ENCODE measurements around the gene TMEM17.

TMEM17 gene

GRCh38 chr2:62455957-62456692, 49.9 kb downstream of the TMEM17 start:
- DNase-seq (ENCODE audit: low read depth) = no peak

GRCh38 chr2:62453955-62454354, 52.0 kb downstream of the TMEM17 start:
- DNase-seq (ENCODE audit: low read depth) = no peak

- DNase-seq (ENCODE audit: low read depth) = no peak
Measured at GRCh38 chr2:62452701-62453454, 53.1 kb downstream of the TMEM17 start.

- no peak for DNase-seq (ENCODE audit: low read depth)
Measured at GRCh38 chr2:62450716-62451191, 55.2 kb downstream of the TMEM17 start.

Measured in non-pigmented ciliary epithelial cell (primary cell).